ENCODE data around the gene BIN1. TPM values are rescaled to one million over a fixed set of nuclear protein-coding genes. Genes with fewer than 3 reads are reported as not detected.
A peak's percentile ranks its signal among the peaks of the same experiment; 100 is the strongest.

The BIN1 gene
- total and polyA plus RNA-seq, 2 of the 4 experiments (the other 2 are of a cell fraction): 18.1 to 25.7 TPM

DNA sequence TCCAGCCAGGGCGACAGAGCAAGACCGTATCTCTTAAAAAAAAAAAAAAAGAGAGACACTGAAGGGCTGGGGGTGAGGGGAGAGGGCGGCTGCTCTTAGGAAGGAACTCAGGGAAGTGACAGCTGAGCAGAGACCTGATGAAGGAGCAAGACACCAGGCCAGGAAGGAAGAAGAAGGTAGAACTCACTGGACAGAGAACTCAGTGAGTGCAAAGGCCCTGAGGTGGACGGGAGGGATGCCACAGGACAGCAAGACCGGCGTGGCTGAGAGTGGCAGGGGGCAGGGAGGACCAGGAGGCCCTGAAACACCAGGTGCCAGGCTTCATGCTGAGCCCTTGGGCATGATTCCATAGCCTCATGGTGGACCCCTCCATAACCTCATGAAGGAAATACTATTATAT lies 18.2 kb downstream of the BIN1 start:
- ATAC-seq (ENCODE audit: low read depth): no peak
- H3K4me1 ChIP-seq (ENCODE audit: control insufficient read depth, insufficient read depth, low read length): peaks cover 36% of the 10 kb centered on the region
- CTCF ChIA-PET: no interaction called here
- no peak overlapping the region for H3K4me2 ChIP-seq (ENCODE audit: low read depth, low read length)
- H3K9ac ChIP-seq (ENCODE audit: low read depth, low read length): no peak overlapping the region
- H3K27ac ChIP-seq (ENCODE audit: insufficient read depth, low read length): no peak overlapping the region
- intact Hi-C loops (cut with micrococcal nuclease): no loop called here
- WGBS, 2 experiments (ENCODE audit: extremely low coverage in 2 of 2, insufficient read length in 1 of 2): no CpG with 5 or more reads among the region's 6 CpGs
- H4K91ac ChIP-seq (ENCODE audit: insufficient read depth, low read depth, low read length): no peak overlapping the region
- H4K20me1 ChIP-seq (ENCODE audit: insufficient read depth, low read length): peaks cover 12% of the 10 kb centered on the region; the same call in 1 of the 2 replicates
- POLR2A ChIA-PET (ENCODE audit: unreplicated experiment): no interaction called here
- H3K4ac ChIP-seq (ENCODE audit: low read depth, low read length): no peak overlapping the region
- dilution Hi-C loops (cut with HindIII; ENCODE audit: low sequenced_read_pairs, unreplicated experiment): no loop called here
- no peak overlapping the region for H2BK5ac ChIP-seq (ENCODE audit: low read depth, low read length, poor library complexity, severe bottlenecking)
- no peak overlapping the region for H3K23ac ChIP-seq (ENCODE audit: low read depth, low read length)
- H4K5ac ChIP-seq (ENCODE audit: low read depth, low read length): no peak overlapping the region
- peak overlapping the region; percentile 73; the same call in 1 of the 2 replicates for H2AK5ac ChIP-seq (ENCODE audit: low read depth, low read length)
- no peak overlapping the region for H2AFZ ChIP-seq (replicated peaks; ENCODE audit: low read length, poor library complexity)
- no peak overlapping the region for H4K8ac ChIP-seq (ENCODE audit: low read depth in 2 of 2, low read length in 2 of 2)
- no peak overlapping the region for H2AK9ac ChIP-seq (replicated peaks; ENCODE audit: low read depth, low read length, poor library complexity)
- H2BK20ac ChIP-seq (ENCODE audit: low read depth, low read length): no peak overlapping the region
- H3K9me3 ChIP-seq (ENCODE audit: control insufficient read depth, insufficient read depth, low read length): no peaks in the 10 kb centered on the region
- TF ChIP-seq MAZ (IDR thresholded peaks at IDR 0.05; ENCODE audit: borderline replicate concordance, low read depth, low read length) (no peak), MAFK (IDR thresholded peaks at IDR 0.05; ENCODE audit: low read depth, low read length) (no peak), SMC3 (IDR thresholded peaks at IDR 0.05; ENCODE audit: low read depth, low read length) (no peak), CHD1 (IDR thresholded peaks at IDR 0.05; ENCODE audit: low read depth, low read length) (no peak), FOS (IDR thresholded peaks at IDR 0.05; ENCODE audit: low read depth, low read length) (no peak), MXI1 (IDR thresholded peaks at IDR 0.05; ENCODE audit: borderline replicate concordance, low read depth, low read length) (no peak), USF2 (IDR thresholded peaks at IDR 0.05; ENCODE audit: low read depth, low read length) (no peak), POLR2A (IDR thresholded peaks at IDR 0.05; ENCODE audit: low read depth, low read length) (no peak), BHLHE40 (IDR thresholded peaks at IDR 0.05; ENCODE audit: low read depth, low read length) (no peak), CEBPB (IDR thresholded peaks at IDR 0.05; ENCODE audit: low read depth, low read length) (no peak)
- TF ChIP-seq, protein P1, sequence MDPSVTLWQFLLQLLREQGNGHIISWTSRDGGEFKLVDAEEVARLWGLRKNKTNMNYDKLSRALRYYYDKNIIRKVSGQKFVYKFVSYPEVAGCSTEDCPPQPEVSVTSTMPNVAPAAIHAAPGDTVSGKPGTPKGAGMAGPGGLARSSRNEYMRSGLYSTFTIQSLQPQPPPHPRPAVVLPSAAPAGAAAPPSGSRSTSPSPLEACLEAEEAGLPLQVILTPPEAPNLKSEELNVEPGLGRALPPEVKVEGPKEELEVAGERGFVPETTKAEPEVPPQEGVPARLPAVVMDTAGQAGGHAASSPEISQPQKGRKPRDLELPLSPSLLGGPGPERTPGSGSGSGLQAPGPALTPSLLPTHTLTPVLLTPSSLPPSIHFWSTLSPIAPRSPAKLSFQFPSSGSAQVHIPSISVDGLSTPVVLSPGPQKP (IDR thresholded peaks at IDR 0.05; ENCODE audit: borderline replicate concordance, low read depth, low read length): no peak
- no peak overlapping the region for H2BK15ac ChIP-seq (ENCODE audit: low read depth, low read length)
- H3K18ac ChIP-seq (ENCODE audit: low read depth, low read length): no peak overlapping the region
- no peak for DNase-seq
- H3K36me3 ChIP-seq (ENCODE audit: control insufficient read depth, insufficient read depth, low read length): no peaks in the 10 kb centered on the region
- no peak overlapping the region for H3K56ac ChIP-seq (ENCODE audit: extremely low read depth, insufficient read depth, low read length)
- in situ Hi-C loops (cut with MboI; ENCODE audit: low sequenced_read_pairs): no loop called here
- no peaks in the 10 kb centered on the region for H3K27me3 ChIP-seq (ENCODE audit: control insufficient read depth, insufficient read depth, low read length)
- H3K79me1 ChIP-seq (ENCODE audit: low read depth in 1 of 2, low read length in 2 of 2): peaks cover 11 to 39% of the 10 kb centered on the region in 2 experiments
- H3K4me3 ChIP-seq (ENCODE audit: insufficient read depth, low read depth, low read length): no peak overlapping the region
- no peak overlapping the region for H3K14ac ChIP-seq (replicated peaks; ENCODE audit: low read depth, low read length)
- H3K9me1 ChIP-seq (ENCODE audit: insufficient read depth, low read length): peaks cover 10% of the 10 kb centered on the region
- H2BK120ac ChIP-seq (ENCODE audit: low read depth, low read length): no peak overlapping the region
- BruUV-seq (replicated peaks): no TSS peak

Measured in IMR-90 (cell line).